OCI-M2 (cell line): ENCODE results near the gene ITGAV.

ENCODE experiments used
- DNase-seq: peaks from one replicate; lab custom pipeline; 2025; ENCODE audit not compliant: unreplicated experiment; lab: John Stamatoyannopoulos, UW

Gene ITGAV

GRCh38 chr2:186612026-186612425 is 22.2 kb downstream of the ITGAV start:
- no peak for DNase-seq

GRCh38 chr2:186612555-186613440 is 22.9 kb downstream of the ITGAV start:
- no peak for DNase-seq

GRCh38 chr2:186614373-186614772 is 24.5 kb downstream of the ITGAV start:
- DNase-seq = no peak

GRCh38 chr2:186617148-186617547 is 27.3 kb downstream of the ITGAV start:
- no peak for DNase-seq

DNA sequence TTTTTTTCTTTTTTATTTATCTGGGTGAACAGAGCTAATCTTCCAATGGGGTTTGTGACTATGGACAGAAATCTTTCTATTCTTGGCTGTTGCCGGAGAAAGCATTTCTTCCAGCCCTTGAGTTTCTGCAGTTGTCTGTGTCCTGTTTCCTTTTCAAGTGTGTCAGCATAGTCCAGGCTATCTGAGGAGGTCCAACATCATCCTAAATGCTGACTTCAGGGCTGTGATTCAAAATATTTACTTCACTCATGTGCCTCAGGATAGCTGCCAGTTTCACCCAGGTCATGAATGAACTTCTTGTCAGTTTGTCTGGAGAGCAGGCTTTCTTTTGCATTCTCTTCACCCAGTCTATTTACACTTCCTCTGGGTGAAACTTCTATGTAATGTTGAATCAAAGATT is 27.9 kb downstream of the ITGAV start:
- no peak for DNase-seq

DNA sequence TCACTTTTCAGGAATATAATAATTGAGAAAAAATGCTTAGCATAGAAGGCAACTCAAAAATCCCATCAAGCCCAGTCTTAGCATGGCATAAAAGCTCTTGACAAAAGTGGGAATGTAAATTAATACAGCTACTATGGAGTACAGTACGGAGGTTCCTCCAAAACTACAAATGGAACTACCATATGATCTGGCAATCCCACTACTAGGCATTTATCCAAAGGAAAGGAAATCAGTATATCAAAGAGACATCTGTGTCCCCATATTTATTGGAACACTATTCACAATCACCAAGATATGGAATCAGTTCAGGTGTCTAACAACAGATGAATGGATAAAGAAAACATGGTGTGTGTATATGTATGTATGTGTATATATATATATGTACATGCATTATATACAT is 28.8 kb downstream of the ITGAV start:
- no peak for DNase-seq

- DNase-seq = no peak
These were observed 33.2 kb downstream of the ITGAV start for GRCh38 chr2:186623084-186623483.

DNA sequence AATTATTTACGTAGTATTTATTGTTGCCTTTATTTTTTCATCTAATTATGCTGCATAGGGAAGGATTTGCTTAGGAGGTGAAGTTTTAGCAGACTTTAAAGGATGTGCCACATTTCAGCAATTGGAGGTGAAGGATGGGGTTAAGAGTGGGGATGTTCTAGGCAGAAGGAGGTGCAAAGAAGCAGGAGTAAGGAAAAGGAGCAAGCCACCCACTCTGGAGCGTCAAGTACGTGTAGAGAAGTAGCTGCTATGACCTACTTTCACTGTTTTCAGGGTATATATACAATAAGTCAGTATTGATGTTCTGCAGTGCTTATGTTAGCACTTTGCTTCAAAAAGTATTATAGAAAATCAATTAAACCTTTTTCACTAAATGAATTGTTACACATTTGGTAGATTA is 34.4 kb downstream of the ITGAV start:
- no peak for DNase-seq

DNA sequence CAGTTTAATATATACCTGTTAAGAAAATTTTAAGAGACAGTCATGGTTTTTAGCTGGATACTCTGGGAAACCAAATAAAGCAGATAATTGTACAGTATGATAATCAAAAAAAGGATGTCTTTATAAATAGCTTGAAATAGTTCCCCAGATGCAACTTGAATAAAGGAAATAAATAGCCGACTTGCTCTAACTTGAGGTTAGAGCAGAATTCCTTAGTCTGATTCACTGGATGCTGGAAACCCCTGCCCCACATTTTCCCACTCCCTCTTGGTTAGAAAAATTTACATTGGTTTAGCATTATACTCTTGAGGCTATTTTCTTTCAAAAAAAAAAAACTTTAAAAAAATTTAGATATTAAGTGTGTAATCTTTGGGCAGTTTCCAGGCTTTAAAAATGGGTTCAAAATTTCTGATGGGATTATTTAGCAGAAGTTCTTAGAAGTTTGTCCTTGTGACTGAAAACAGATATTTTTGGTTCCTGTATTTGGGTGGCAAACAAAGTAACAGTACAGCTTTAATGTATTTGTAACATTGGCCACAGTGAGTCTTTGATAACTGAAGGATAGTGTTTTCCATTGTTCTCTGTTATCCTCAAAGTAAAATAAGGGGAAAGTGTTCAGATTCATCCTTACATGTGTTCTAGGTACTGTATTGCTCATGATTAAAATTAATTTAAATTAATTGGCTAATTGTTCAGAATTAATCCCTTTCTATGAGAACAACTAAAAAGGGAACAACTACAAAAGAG is 39.6 kb downstream of the ITGAV start:
- DNase-seq = no peak

GRCh38 chr2:186632417-186632816 is 42.6 kb downstream of the ITGAV start:
- DNase-seq = no peak

GRCh38 chr2:186634701-186635100 is 44.8 kb downstream of the ITGAV start:
- no peak for DNase-seq

DNA sequence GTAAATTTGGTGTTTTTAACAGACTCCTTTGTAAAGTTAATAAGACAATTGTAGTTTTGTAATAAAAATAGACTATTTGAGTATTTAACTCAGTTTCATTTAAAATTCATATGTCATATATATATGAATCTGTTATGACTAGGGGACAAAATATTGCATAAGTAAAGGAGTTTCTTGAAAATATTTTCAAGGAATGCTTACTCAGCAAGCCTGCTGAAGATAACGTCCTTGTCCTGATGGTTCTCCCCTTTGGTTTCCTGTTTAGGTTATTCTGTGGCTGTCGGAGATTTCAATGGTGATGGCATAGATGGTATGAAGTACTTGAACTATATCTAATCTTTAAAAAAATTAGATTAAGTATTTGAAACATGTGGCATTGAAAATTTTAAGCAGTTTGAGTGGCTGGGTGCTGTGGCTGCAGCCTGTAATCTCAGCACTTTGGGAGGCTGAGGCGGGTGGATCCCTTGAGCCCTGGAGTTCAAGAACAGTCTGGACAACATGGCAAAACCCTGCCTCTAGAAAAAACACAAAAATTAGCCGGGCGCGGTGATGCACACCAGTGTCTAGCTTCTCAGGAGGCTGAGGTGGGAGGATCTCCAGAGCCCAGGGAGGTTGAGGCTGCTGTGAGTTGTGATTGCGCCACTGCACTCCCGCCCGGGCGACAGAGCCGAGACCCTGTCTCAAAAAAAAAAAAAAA is 47.1 kb downstream of the ITGAV start:
- DNase-seq = no peak

DNA sequence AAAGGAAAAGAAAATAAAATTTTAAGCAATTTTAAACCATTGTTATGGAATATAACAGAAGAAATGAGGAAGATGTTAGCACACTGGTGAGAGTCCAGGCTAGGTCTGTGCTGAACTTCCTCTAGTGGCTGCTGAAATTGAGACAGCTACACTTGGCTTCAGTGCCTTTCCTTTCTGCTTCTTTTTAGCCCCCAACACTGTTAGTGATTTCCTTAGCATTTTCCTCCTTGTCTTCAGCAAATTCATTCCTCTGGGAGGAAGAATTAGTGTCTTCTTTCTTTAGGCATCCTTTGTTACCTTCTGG is 47.6 kb downstream of the ITGAV start:
- no peak for DNase-seq

GRCh38 chr2:186639939-186640338 is 50.1 kb downstream of the ITGAV start:
- no peak for DNase-seq

GRCh38 chr2:186641132-186641806 is 51.4 kb downstream of the ITGAV start:
- no peak for DNase-seq

- no peak for DNase-seq
These were observed 52.0 kb downstream of the ITGAV start for GRCh38 chr2:186641807-186642321.

DNA sequence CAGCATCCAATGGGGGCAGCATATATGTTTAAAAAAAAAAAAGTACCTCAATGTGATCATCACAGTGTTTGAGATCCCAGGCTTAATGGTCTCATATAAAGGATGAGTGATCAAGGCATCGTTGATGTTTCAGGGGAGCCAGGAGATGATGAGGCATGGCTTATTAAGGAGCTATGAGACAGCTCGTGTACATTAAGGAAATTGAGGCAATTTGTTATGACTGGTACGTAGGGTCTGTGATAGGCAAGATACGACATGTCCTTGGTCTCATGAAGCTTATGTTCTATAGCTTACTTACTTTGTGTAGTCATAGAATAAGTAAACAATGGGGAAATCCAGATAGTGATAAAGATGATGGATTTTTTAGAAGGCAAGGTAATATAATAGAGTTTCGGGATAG is 54.9 kb downstream of the ITGAV start:
- DNase-seq = no peak

- DNase-seq = no peak
These were observed 56.1 kb downstream of the ITGAV start for GRCh38 chr2:186645999-186646398.

GRCh38 chr2:186648130-186648529 is 58.3 kb downstream of the ITGAV start:
- no peak for DNase-seq

- DNase-seq = no peak
These were observed 63.7 kb downstream of the ITGAV start for GRCh38 chr2:186653511-186653910.

GRCh38 chr2:186659383-186659782 is 69.5 kb downstream of the ITGAV start:
- no peak for DNase-seq
